Testis (tissue), 3 donors: ENCODE measurements around the gene GLE1. TPM values are rescaled to one million over a fixed set of nuclear protein-coding genes. Genes with fewer than 3 reads are reported as not detected.

ENCODE experiments used
- DNase-seq: peaks from one replicate; pipeline ENCODE4 v3.0.0-alpha.2; 2019
- H3K27ac ChIP-seq, 2 donors: fragments of 200-600 bp; sonication (generic); one replicate each; pipeline ENCODE4 v1.5.1; 2019
- H3K27me3 ChIP-seq: fragments of 200-600 bp; sonication (generic); one replicate; pipeline ENCODE4 v1.5.1; 2019
- H3K36me3 ChIP-seq: fragments of 200-600 bp; sonication (generic); one replicate; pipeline ENCODE4 v1.5.1; 2017; ENCODE audit warnings: low read depth; ENCODE audit errors: missing control alignments
- H3K4me1 ChIP-seq: fragments of 200-600 bp; sonication (generic); one replicate; pipeline ENCODE4 v1.5.1; 2019
- H3K4me3 ChIP-seq, 2 donors: fragments of 200-600 bp; sonication (generic); one replicate each; pipeline ENCODE4 v1.5.1; 2017 to 2019
- H3K9me3 ChIP-seq: fragments of 200-600 bp; sonication (generic); one replicate; pipeline ENCODE4 v1.5.1; 2017
- CTCF ChIP-seq, 3 experiments: fragments of 450-650 bp in 2 of 3; fragments of 200-600 bp in 1 of 3; sonication (generic) in 1 of 3; IDR thresholded peaks; one replicate each; pipeline ENCODE4 v1.5.1; 2016 to 2019; ENCODE audit warnings: antibody characterized with exemption in 3 of 3, mild to moderate bottlenecking in 2 of 3, moderate library complexity in 1 of 3
- POLR2A ChIP-seq: fragments of 450-650 bp; IDR thresholded peaks from one replicate; pipeline ENCODE4 v1.6.1; 2017; ENCODE audit warnings: antibody characterized with exemption, mild to moderate bottlenecking, moderate library complexity
- whole genome bisulfite sequencing, 2 donors: methylation state at CpG; one replicate each; pipeline ENCODE4 v1.1.5; 2018; 5-methylcytosine and 5-hydroxymethylcytosine counted together
- intact Hi-C: fragments of 100-400 bp; cut with DNase I; formaldehyde crosslinking; loops from one replicate; pipeline ENCODE4 v1.15.1; 2023; ENCODE audit warnings: low total_unique reads
- polyA plus RNA-seq: library from polyadenylated mRNA; stranded (reverse); fragments of 350-450 nt; fragmentation: Illumina TruSeq; extraction: RNeasy Lipid Tissue Mini Kit (QIAGEN cat#74804); gene quantifications from one replicate; pipeline ENCODE4 v1.2.3, GENCODE V29; 2014; ENCODE audit warnings: low read depth, low replicate concordance; ENCODE audit not compliant: insufficient read depth
- total RNA-seq, 2 donors: library from RNA; depleted of rRNA; stranded (reverse); fragments of >200 nt; gene quantifications; one replicate each; pipeline ENCODE4 v1.2.3, GENCODE V29; 2016

The GLE1 gene
- total and polyA plus RNA-seq, 3 donors from 2014 or later, result 44.7 to 82.3 (median 59.7) TPM

GRCh38 chr9:128529191-128529590, 24.7 kb downstream of the GLE1 start:
- H3K36me3 ChIP-seq, result no peaks in the 10 kb centered on the region
- H3K4me3 ChIP-seq, result no peak overlapping the region
- no peaks in the 10 kb centered on the region for H3K4me1 ChIP-seq
- 82 to 86% methylated on average over 4 of the region's 4 CpGs for WGBS, 2 donors
- intact Hi-C loops, result no loop called here
- H3K27me3 ChIP-seq, result no peaks in the 10 kb centered on the region
- no peak for DNase-seq
- H3K9me3 ChIP-seq, result no peaks in the 10 kb centered on the region
- H3K27ac ChIP-seq, result no peak overlapping the region
- TF ChIP-seq POLR2A (no peak), CTCF (IDR thresholded peaks at IDR 0.05) (no peak)

- intact Hi-C loops, result no loop called here
- no peaks in the 10 kb centered on the region for H3K9me3 ChIP-seq
- WGBS, 2 donors, result 94 to 95% methylated on average over 4 of the region's 4 CpGs
- H3K27me3 ChIP-seq, result no peaks in the 10 kb centered on the region
- no peak for DNase-seq
- H3K4me3 ChIP-seq, result no peak overlapping the region
- no peak for TF ChIP-seq POLR2A
- no peak for TF ChIP-seq CTCF (IDR thresholded peaks at IDR 0.05)
- no peak overlapping the region for H3K27ac ChIP-seq
- H3K36me3 ChIP-seq, result no peaks in the 10 kb centered on the region
- no peaks in the 10 kb centered on the region for H3K4me1 ChIP-seq
These were observed 28.1 kb downstream of the GLE1 start for GRCh38 chr9:128532581-128532980.

GRCh38 chr9:128540634-128541360, 36.3 kb downstream of the GLE1 start:
- 71 to 73% methylated on average over 3 of the region's 3 CpGs for WGBS, 2 donors
- no peaks in the 10 kb centered on the region for H3K9me3 ChIP-seq
- no peaks in the 10 kb centered on the region for H3K36me3 ChIP-seq
- H3K4me3 ChIP-seq, result no peak overlapping the region
- no peaks in the 10 kb centered on the region for H3K4me1 ChIP-seq
- intact Hi-C loops, result no loop called here
- H3K27ac ChIP-seq, result no peak overlapping the region
- no peak for DNase-seq
- TF ChIP-seq POLR2A (no peak), CTCF (IDR thresholded peaks at IDR 0.05) (no peak)
- no peaks in the 10 kb centered on the region for H3K27me3 ChIP-seq

GRCh38 chr9:128546504-128546903, 42.0 kb downstream of the GLE1 start:
- Histone ChIP-seq H3K4me3 (no peak overlapping the region), H3K27me3 (no peaks in the 10 kb centered on the region), H3K4me1 (peaks cover 23% of the 10 kb centered on the region), H3K9me3 (no peaks in the 10 kb centered on the region), H3K27ac (no peak overlapping the region), H3K36me3 (no peaks in the 10 kb centered on the region)
- no peak for TF ChIP-seq POLR2A
- no peak for TF ChIP-seq CTCF (IDR thresholded peaks at IDR 0.05)
- intact Hi-C loops, result no loop called here
- DNase-seq, result no peak
- WGBS, 2 donors, result 90 to 99% methylated on average over 3 of the region's 3 CpGs

GRCh38 chr9:128548876-128549275, 44.4 kb downstream of the GLE1 start:
- Histone ChIP-seq H3K4me3 (no peak overlapping the region), H3K9me3 (no peaks in the 10 kb centered on the region), H3K4me1 (peaks cover 28% of the 10 kb centered on the region), H3K27me3 (no peaks in the 10 kb centered on the region), H3K27ac (no peak overlapping the region), H3K36me3 (no peaks in the 10 kb centered on the region)
- no peak for TF ChIP-seq POLR2A
- TF ChIP-seq CTCF (IDR thresholded peaks at IDR 0.05), result no peak
- no peak for DNase-seq
- intact Hi-C loops, result no loop called here
- 87 to 91% methylated on average over 7 of the region's 7 CpGs for WGBS, 2 donors
